Mesenchymal stem cell (in vitro differentiated cells and primary cell): Measurements from ENCODE around the gene PIR.

Experiments used
- DNase-seq: peaks from one replicate; pipeline ENCODE4 v3.0.0-alpha.2; 2013
- H2AFZ ChIP-seq: one replicate; pipeline ENCODE4 v1.6.1; 2013; ENCODE audit warnings: low read depth, mild to moderate bottlenecking, control low read depth, inconsistent platforms, low read length, moderate library complexity
- H2AK5ac ChIP-seq: 2 replicates; pipeline ENCODE4 v1.6.1; 2013; ENCODE audit warnings: low read length, moderate library complexity, mild to moderate bottlenecking, inconsistent platforms; ENCODE audit not compliant: severe bottlenecking
- H2BK120ac ChIP-seq: one replicate; pipeline ENCODE4 v1.6.1; 2013; ENCODE audit warnings: low read depth, mild to moderate bottlenecking, inconsistent platforms, low read length, moderate library complexity
- H2BK12ac ChIP-seq, 2 experiments: one replicate each; pipeline ENCODE4 v1.6.1; 2013; ENCODE audit warnings: inconsistent platforms in 2 of 2, low read length in 2 of 2, mild to moderate bottlenecking in 2 of 2, moderate library complexity in 2 of 2, control low read depth in 1 of 2
- H2BK15ac ChIP-seq: one replicate; pipeline ENCODE4 v1.6.1; 2013; ENCODE audit warnings: mild to moderate bottlenecking, low read depth, inconsistent platforms; ENCODE audit not compliant: poor library complexity, severe bottlenecking
- H2BK5ac ChIP-seq: 2 replicates; pipeline ENCODE4 v1.6.1; 2013; ENCODE audit warnings: low read depth, mild to moderate bottlenecking, low read length, control low read depth, inconsistent platforms; ENCODE audit not compliant: poor library complexity, severe bottlenecking
- H3K14ac ChIP-seq, 2 experiments: one replicate each; pipeline ENCODE4 v1.6.1; 2013; ENCODE audit warnings: inconsistent platforms in 2 of 2, low read length in 2 of 2, control low read depth in 1 of 2, mild to moderate bottlenecking in 1 of 2, moderate library complexity in 1 of 2
- H3K18ac ChIP-seq, 2 experiments: one replicate each; pipeline ENCODE4 v1.6.1; 2013; ENCODE audit warnings: inconsistent platforms in 2 of 2, low read length in 2 of 2, control low read depth in 1 of 2, low read depth in 1 of 2, mild to moderate bottlenecking in 1 of 2
- H3K23ac ChIP-seq, 2 experiments: one replicate each; pipeline ENCODE4 v1.6.1; 2013; ENCODE audit warnings: inconsistent platforms in 2 of 2, low read length in 2 of 2, mild to moderate bottlenecking in 2 of 2, moderate library complexity in 2 of 2, control low read depth in 1 of 2
- H3K27ac ChIP-seq: 2 replicates; pipeline ENCODE4 v1.5.1; 2013; ENCODE audit warnings: mild to moderate bottlenecking, moderate library complexity, low read length, control low read depth, inconsistent platforms; ENCODE audit not compliant: poor library complexity, severe bottlenecking
- H3K27me3 ChIP-seq, 2 experiments: 2 replicates each; pipeline versions ENCODE4 v1.6.1 to v1.7.0; 2013; ENCODE audit warnings: low read length in 2 of 2, mild to moderate bottlenecking in 2 of 2, moderate library complexity in 2 of 2, control low read depth in 1 of 2, inconsistent platforms in 1 of 2; ENCODE audit not compliant: control insufficient read depth in 1 of 2, insufficient read depth in 1 of 2
- H3K36me3 ChIP-seq, 2 experiments: 2 replicates each; pipeline versions ENCODE4 v1.6.1 to v1.7.0; 2013; ENCODE audit warnings: low read length in 2 of 2, control low read depth in 1 of 2, inconsistent platforms in 1 of 2, low read depth in 1 of 2, mild to moderate bottlenecking in 1 of 2; ENCODE audit not compliant: insufficient read depth in 2 of 2, control insufficient read depth in 1 of 2
- H3K4ac ChIP-seq, 2 experiments: one replicate each; pipeline ENCODE4 v1.6.1; 2013; ENCODE audit warnings: inconsistent platforms in 2 of 2, low read length in 2 of 2, mild to moderate bottlenecking in 2 of 2, moderate library complexity in 2 of 2, control low read depth in 1 of 2, low read depth in 1 of 2
- H3K4me1 ChIP-seq: 2 replicates; pipeline ENCODE4 v1.6.1; 2013; ENCODE audit warnings: low read depth, low read length, control low read depth; ENCODE audit not compliant: control insufficient read depth, insufficient read depth
- H3K4me2 ChIP-seq: 2 replicates; pipeline ENCODE4 v1.6.1; 2013; ENCODE audit warnings: low read length, mild to moderate bottlenecking, inconsistent platforms; ENCODE audit not compliant: poor library complexity, severe bottlenecking
- H3K4me3 ChIP-seq, 2 experiments: 2 replicates each; pipeline versions ENCODE4 v1.5.1 to v1.7.0; 2013; ENCODE audit warnings: low read length in 2 of 2, mild to moderate bottlenecking in 2 of 2, control low read depth in 1 of 2, low read depth in 1 of 2; ENCODE audit not compliant: insufficient read depth in 1 of 2
- H3K79me1 ChIP-seq: replicated peaks from 2 replicates; pipeline ENCODE4 v1.6.1; 2013; ENCODE audit warnings: mild to moderate bottlenecking, control low read depth, low read length, inconsistent platforms; ENCODE audit not compliant: poor library complexity, severe bottlenecking
- H3K9ac ChIP-seq: 2 replicates; pipeline ENCODE4 v1.7.0; 2013; ENCODE audit warnings: mild to moderate bottlenecking, low read length, moderate library complexity
- H3K9me3 ChIP-seq: 2 replicates; pipeline ENCODE4 v1.7.0; 2013; ENCODE audit warnings: mild to moderate bottlenecking, low read length; ENCODE audit not compliant: control insufficient read depth
- H4K8ac ChIP-seq: one replicate; pipeline ENCODE4 v1.6.1; 2013; ENCODE audit warnings: inconsistent platforms, mild to moderate bottlenecking, low read length, moderate library complexity
- H4K91ac ChIP-seq: one replicate; pipeline ENCODE4 v1.6.1; 2013; ENCODE audit warnings: mild to moderate bottlenecking, low read length, inconsistent platforms
- WGBS: methylation state at CpG from one replicate; pipeline ENCODE4 v1.1.7; 2013; ENCODE audit warnings: mixed read lengths; 5-methylcytosine and 5-hydroxymethylcytosine counted together

The PIR gene

DNA sequence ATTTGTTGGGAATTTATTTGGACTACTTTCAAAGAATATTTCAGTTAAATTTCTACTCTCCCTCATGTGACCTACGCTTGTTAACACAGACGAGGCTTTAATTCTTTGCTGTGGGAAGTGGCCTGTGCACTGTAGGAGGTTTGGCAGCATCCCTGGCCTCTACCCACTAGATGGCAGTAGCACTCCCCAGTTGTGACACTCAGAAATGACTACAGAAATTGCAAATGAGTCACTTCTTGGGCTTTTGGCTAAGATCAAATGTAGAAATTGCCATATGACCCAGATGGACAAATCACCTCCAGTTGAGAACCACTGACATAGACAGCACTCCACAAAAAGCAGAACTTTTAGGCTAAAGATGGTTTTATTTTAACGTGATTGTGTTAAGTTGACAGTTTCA lies 22.1 kb downstream of the PIR start:
- H2AFZ ChIP-seq: no peak overlapping the region
- H3K18ac ChIP-seq: no peak overlapping the region
- H2AK5ac ChIP-seq: no peak overlapping the region
- no peaks in the 10 kb centered on the region for H3K9me3 ChIP-seq
- no peak overlapping the region for H3K23ac ChIP-seq
- no peak overlapping the region for H2BK5ac ChIP-seq
- H2BK15ac ChIP-seq: no peak overlapping the region
- peaks cover 0 to 7% of the 10 kb centered on the region in 2 experiments for H3K27me3 ChIP-seq
- no peak overlapping the region for H3K4me3 ChIP-seq
- H3K4ac ChIP-seq: no peak overlapping the region
- no peak overlapping the region for H2BK120ac ChIP-seq
- H3K36me3 ChIP-seq: no peaks in the 10 kb centered on the region
- H3K4me2 ChIP-seq: no peak overlapping the region
- H3K14ac ChIP-seq: no peak overlapping the region
- no peak overlapping the region for H2BK12ac ChIP-seq
- no peaks in the 10 kb centered on the region for H3K4me1 ChIP-seq
- no peak overlapping the region for H3K27ac ChIP-seq
- H4K8ac ChIP-seq: no peak overlapping the region
- no peaks in the 10 kb centered on the region for H3K79me1 ChIP-seq
- no peak overlapping the region for H4K91ac ChIP-seq
- H3K9ac ChIP-seq: no peak overlapping the region
- 10% methylated on average over 2 of the region's 3 CpGs for WGBS
- peak; percentile 79 for DNase-seq

DNA sequence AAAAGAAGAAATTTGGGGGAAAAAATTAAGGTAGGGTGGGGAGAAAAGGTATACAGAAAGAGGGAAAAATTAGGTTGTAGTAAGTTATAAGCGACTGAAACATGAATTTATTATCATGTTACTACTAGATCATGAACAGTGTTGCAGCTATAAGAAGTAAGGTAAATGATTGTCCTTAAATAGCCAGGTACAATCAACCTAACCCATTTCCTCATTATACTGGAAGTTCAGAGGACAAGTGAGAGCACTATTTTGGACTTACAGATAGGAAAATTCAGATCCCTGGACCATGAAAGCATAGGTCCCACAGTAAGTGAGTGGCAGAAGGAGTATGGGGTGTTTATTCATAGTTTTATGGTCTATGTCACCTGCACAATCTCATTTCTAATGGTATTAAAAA lies 23.5 kb downstream of the PIR start:
- no peak overlapping the region for H2BK12ac ChIP-seq
- peaks cover 0 to 7% of the 10 kb centered on the region in 2 experiments for H3K27me3 ChIP-seq
- no peaks in the 10 kb centered on the region for H3K4me1 ChIP-seq
- H3K4me2 ChIP-seq: no peak overlapping the region
- no peak overlapping the region for H2BK120ac ChIP-seq
- no peak overlapping the region for H2BK5ac ChIP-seq
- H3K27ac ChIP-seq: no peak overlapping the region
- no peak overlapping the region for H3K14ac ChIP-seq
- no peaks in the 10 kb centered on the region for H3K36me3 ChIP-seq
- H4K8ac ChIP-seq: no peak overlapping the region
- no peaks in the 10 kb centered on the region for H3K9me3 ChIP-seq
- 100% methylated on average over 1 of the region's 1 CpG for WGBS
- no peak overlapping the region for H2AFZ ChIP-seq
- no peak overlapping the region for H3K4me3 ChIP-seq
- H3K23ac ChIP-seq: no peak overlapping the region
- H4K91ac ChIP-seq: no peak overlapping the region
- no peak overlapping the region for H3K9ac ChIP-seq
- H3K4ac ChIP-seq: no peak overlapping the region
- H2AK5ac ChIP-seq: no peak overlapping the region
- no peaks in the 10 kb centered on the region for H3K79me1 ChIP-seq
- no peak for DNase-seq
- no peak overlapping the region for H3K18ac ChIP-seq
- H2BK15ac ChIP-seq: no peak overlapping the region

GRCh38 chrX:15468036-15468435 lies 25.1 kb downstream of the PIR start:
- peak overlapping the region; percentile 7 for H3K9ac ChIP-seq
- H3K18ac ChIP-seq: no peak overlapping the region
- 56% methylated on average over 3 of the region's 4 CpGs for WGBS
- no peak overlapping the region for H3K4ac ChIP-seq
- H4K91ac ChIP-seq: no peak overlapping the region
- peaks cover 0 to 11% of the 10 kb centered on the region in 2 experiments for H3K27me3 ChIP-seq
- H3K4me2 ChIP-seq: no peak overlapping the region
- no peak overlapping the region for H3K23ac ChIP-seq
- no peaks in the 10 kb centered on the region for H3K9me3 ChIP-seq
- no peak overlapping the region for H2AK5ac ChIP-seq
- DNase-seq: peak; percentile 46
- no peaks in the 10 kb centered on the region for H3K36me3 ChIP-seq
- no peak overlapping the region for H4K8ac ChIP-seq
- H3K14ac ChIP-seq: no peak overlapping the region
- no peak overlapping the region for H2BK5ac ChIP-seq
- H3K4me1 ChIP-seq: no peaks in the 10 kb centered on the region
- H2BK12ac ChIP-seq: no peak overlapping the region
- H3K4me3 ChIP-seq: no peak overlapping the region
- H2BK15ac ChIP-seq: no peak overlapping the region
- no peak overlapping the region for H3K27ac ChIP-seq
- H2AFZ ChIP-seq: no peak overlapping the region
- H2BK120ac ChIP-seq: no peak overlapping the region
- H3K79me1 ChIP-seq: no peaks in the 10 kb centered on the region

DNA sequence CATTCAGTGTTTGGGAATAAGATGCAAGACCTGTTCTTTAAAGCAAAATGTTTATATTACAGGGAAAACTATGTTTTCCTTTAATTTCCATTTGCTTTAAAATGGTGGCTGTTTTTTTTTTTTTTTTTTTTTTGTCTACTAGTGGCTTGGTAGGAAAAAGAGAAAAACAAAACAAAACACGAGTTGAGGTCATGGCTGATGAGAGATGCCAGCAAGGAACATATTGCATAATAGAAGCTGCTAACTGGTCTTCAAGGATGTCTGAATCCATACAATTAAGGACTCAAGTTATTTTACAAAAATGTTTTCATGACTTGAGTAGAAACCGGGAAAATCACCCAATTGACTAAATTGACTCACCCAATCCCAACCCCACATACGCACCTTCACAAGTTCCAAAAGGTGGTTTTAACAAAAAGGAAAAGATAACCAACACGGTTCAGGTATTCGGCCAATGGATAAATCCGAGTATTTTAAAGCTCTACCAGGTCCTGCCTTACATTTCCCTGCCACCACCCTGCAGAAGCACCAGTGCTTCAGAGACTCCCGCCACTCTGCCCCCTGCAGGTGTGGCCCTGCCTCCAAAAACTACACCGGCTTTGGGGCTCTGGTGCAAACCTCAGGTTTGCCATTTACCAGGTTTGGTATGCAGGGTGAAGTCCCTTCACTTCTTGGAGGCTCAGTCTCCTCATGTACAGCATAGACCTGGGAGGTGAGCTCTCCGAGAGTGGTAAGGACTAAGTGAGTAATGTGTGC lies 27.1 kb downstream of the PIR start:
- H2BK12ac ChIP-seq: no peak overlapping the region
- no peak overlapping the region for H2BK120ac ChIP-seq
- H3K4me2 ChIP-seq: no peak overlapping the region
- no peaks in the 10 kb centered on the region for H3K4me1 ChIP-seq
- H4K91ac ChIP-seq: no peak overlapping the region
- no peak overlapping the region for H2BK5ac ChIP-seq
- H3K9ac ChIP-seq: no peak overlapping the region
- 90% methylated on average over 7 of the region's 9 CpGs for WGBS
- no peak overlapping the region for H2BK15ac ChIP-seq
- H3K27me3 ChIP-seq: peaks cover 0 to 11% of the 10 kb centered on the region in 2 experiments
- H3K18ac ChIP-seq: no peak overlapping the region
- no peak overlapping the region for H2AFZ ChIP-seq
- H3K36me3 ChIP-seq: no peaks in the 10 kb centered on the region
- H3K27ac ChIP-seq: no peak overlapping the region
- H3K4me3 ChIP-seq: no peak overlapping the region
- H2AK5ac ChIP-seq: no peak overlapping the region
- no peak overlapping the region for H4K8ac ChIP-seq
- DNase-seq: peak; percentile 21
- no peak overlapping the region for H3K23ac ChIP-seq
- no peaks in the 10 kb centered on the region for H3K9me3 ChIP-seq
- H3K79me1 ChIP-seq: no peaks in the 10 kb centered on the region
- no peak overlapping the region for H3K4ac ChIP-seq
- no peak overlapping the region for H3K14ac ChIP-seq
